GM12801 (cell line): ENCODE results near the gene LAYN.

Experiments
- TF ChIP-seq, protein P1 (sequence below): IDR thresholded peaks from one replicate; pipeline ENCODE4 v1.5.1; 2011; ENCODE audit warnings: control low read depth; ENCODE audit not compliant: insufficient read length; ENCODE audit errors: extremely low read depth

LAYN gene

GRCh38 chr11:111523343-111523742, 17.2 kb upstream of the LAYN start:
- TF ChIP-seq, protein P1, sequence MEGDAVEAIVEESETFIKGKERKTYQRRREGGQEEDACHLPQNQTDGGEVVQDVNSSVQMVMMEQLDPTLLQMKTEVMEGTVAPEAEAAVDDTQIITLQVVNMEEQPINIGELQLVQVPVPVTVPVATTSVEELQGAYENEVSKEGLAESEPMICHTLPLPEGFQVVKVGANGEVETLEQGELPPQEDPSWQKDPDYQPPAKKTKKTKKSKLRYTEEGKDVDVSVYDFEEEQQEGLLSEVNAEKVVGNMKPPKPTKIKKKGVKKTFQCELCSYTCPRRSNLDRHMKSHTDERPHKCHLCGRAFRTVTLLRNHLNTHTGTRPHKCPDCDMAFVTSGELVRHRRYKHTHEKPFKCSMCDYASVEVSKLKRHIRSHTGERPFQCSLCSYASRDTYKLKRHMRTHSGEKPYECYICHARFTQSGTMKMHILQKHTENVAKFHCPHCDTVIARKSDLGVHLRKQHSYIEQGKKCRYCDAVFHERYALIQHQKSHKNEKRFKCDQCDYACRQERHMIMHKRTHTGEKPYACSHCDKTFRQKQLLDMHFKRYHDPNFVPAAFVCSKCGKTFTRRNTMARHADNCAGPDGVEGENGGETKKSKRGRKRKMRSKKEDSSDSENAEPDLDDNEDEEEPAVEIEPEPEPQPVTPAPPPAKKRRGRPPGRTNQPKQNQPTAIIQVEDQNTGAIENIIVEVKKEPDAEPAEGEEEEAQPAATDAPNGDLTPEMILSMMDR, result no peak

- TF ChIP-seq, protein P1, result no peak
These were observed 16.5 kb upstream of the LAYN start for GRCh38 chr11:111524056-111524455.

GRCh38 chr11:111525456-111525855, 15.1 kb upstream of the LAYN start:
- TF ChIP-seq, protein P1, result no peak

- TF ChIP-seq, protein P1, result no peak
These were observed 14.0 kb upstream of the LAYN start for GRCh38 chr11:111526501-111526900.

GRCh38 chr11:111527279-111527678, 13.2 kb upstream of the LAYN start:
- TF ChIP-seq, protein P1, result no peak

GRCh38 chr11:111528557-111528956, 12.0 kb upstream of the LAYN start:
- TF ChIP-seq, protein P1, result no peak

GRCh38 chr11:111530091-111530490, 10.4 kb upstream of the LAYN start:
- TF ChIP-seq, protein P1, result no peak

GRCh38 chr11:111531136-111531535, 9.4 kb upstream of the LAYN start:
- TF ChIP-seq, protein P1, result no peak
